Colonic mucosa (tissue), 4 donors: ENCODE data around the gene ERF. TPM values are rescaled to one million over a fixed set of nuclear protein-coding genes. Genes with fewer than 3 reads are reported as not detected.
"Not testable (repeated sequence)": the region's sequence is repeated elsewhere in the genome, so short reads cannot be mapped to it uniquely, and the experiment has no call there.

Experiments
- DNase-seq: peaks from one replicate; pipeline ENCODE4 v3.0.0-alpha.2; 2020
- H3K27ac ChIP-seq: fragments of 200-600 bp; one replicate; pipeline ENCODE4 v1.8.0; 2021
- H3K27me3 ChIP-seq: fragments of 200-600 bp; one replicate; pipeline ENCODE4 v1.8.0; 2021
- H3K36me3 ChIP-seq: fragments of 200-600 bp; one replicate; pipeline ENCODE4 v1.8.0; 2021
- H3K4me1 ChIP-seq: fragments of 200-600 bp; one replicate; pipeline ENCODE4 v1.8.0; 2021; ENCODE audit warnings: mild to moderate bottlenecking
- H3K4me3 ChIP-seq: fragments of 200-600 bp; one replicate; pipeline ENCODE4 v1.8.0; 2021
- H3K9ac ChIP-seq, 2 donors: one replicate each; pipeline ENCODE4 v1.7.0; 2013; ENCODE audit warnings: control low read depth in 2 of 2, low read depth in 2 of 2, low read length in 2 of 2
- H3K9me3 ChIP-seq: fragments of 200-600 bp; one replicate; pipeline ENCODE4 v1.8.0; 2021
- intact Hi-C: fragments of 100-400 bp; cut with DNase I; formaldehyde crosslinking; loops from one replicate; pipeline ENCODE4 v1.14.1; 2022
- total RNA-seq, 2 donors: library from RNA; stranded (reverse); fragmentation: NEBNext Ultra II Directional in 1 of 2; extraction: Animal tissue kit (Norgen Biotek cat#: 25700) in 1 of 2; gene quantifications; one replicate each; pipeline ENCODE4 v1.2.1, GENCODE V29; 2021
- TF ChIP-seq, protein P1 (sequence below): fragments of 200-600 bp; IDR thresholded peaks from one replicate; pipeline ENCODE4 v1.8.0; 2022; ENCODE audit warnings: antibody characterized with exemption, mild to moderate bottlenecking
- donor health status: healthy.
- donor health status: DM: no; HTN: no; CAD: no.
- donor health status: DM: no; HTN: no; CAD: no.

Gene ERF
- total RNA-seq, 2 donors from 2014 or later, result 46.7 to 57.3 TPM

DNA sequence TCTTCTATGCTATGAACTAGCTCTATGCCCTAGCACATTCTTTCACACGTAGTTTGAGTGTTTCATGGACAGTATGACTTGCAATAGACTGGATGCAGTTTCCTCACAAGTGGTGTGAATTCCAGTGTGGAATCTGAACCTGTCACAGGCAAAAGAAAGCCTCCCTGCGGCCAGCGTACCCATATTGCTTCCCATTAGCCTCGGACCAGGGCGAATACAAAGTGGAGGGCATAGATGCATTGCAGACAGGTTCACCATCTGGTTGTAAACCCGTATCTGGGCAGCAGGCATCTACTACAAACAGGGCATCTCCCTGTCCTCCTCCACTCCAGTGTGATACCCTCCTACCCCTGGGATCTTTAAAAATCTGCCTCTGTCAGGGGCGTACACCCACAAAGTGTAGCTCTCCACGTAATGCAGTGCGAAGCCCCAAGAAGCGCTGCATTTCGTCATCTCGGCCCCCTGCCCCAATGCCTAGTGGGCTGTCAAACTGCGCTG is 12.8 kb upstream of the ERF start:
- Histone ChIP-seq H3K9me3 (no peaks in the 10 kb centered on the region), H3K4me3 (peak overlapping the region; percentile 48), H3K4me1 (peaks cover 14% of the 10 kb centered on the region), H3K27ac (peak overlapping the region; percentile 83), H3K36me3 (no peaks in the 10 kb centered on the region), H3K27me3 (no peaks in the 10 kb centered on the region), H3K9ac (peak overlapping the region; percentile 41 to 99)
- DNase-seq, result no peak
- intact Hi-C loops, result no loop called here
- TF ChIP-seq, protein P1, sequence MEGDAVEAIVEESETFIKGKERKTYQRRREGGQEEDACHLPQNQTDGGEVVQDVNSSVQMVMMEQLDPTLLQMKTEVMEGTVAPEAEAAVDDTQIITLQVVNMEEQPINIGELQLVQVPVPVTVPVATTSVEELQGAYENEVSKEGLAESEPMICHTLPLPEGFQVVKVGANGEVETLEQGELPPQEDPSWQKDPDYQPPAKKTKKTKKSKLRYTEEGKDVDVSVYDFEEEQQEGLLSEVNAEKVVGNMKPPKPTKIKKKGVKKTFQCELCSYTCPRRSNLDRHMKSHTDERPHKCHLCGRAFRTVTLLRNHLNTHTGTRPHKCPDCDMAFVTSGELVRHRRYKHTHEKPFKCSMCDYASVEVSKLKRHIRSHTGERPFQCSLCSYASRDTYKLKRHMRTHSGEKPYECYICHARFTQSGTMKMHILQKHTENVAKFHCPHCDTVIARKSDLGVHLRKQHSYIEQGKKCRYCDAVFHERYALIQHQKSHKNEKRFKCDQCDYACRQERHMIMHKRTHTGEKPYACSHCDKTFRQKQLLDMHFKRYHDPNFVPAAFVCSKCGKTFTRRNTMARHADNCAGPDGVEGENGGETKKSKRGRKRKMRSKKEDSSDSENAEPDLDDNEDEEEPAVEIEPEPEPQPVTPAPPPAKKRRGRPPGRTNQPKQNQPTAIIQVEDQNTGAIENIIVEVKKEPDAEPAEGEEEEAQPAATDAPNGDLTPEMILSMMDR, result no peak

DNA sequence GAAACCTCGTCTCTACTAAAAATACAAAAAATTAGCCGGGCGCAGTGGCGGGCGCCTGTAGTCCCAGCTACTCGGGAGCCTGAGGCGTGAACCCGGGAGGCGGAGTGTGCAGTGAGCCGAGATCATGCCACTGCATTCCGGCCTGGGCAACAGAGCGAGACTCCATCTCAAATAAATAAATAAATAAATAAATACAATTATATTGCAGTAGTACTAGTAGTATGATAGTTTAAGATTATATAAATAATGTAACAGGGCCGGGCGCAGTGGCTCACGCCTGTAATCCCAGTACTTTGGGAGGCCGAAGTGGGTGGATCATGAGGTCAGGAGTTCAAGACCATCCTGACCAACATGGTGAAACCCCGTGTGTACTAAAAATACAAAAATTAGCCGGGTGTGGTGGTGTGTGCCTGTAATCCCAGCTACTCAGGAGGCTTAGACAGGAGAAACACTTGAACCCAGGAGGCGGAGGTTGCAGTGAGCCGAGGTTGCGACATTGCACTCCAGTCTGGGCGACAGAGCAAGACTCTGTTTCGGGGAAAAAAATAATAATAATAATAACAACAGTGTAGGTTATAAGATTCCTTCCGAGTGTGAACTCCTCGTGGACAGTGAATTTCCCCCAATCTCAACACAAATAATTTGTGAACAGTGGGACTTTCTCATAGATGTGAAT is 12.1 kb upstream of the ERF start:
- H3K9ac ChIP-seq, result peak overlapping the region in 1 of 2 donors; percentile 99
- peaks cover 14% of the 10 kb centered on the region for H3K4me1 ChIP-seq
- H3K9me3 ChIP-seq, DNase-seq, intact Hi-C loops, H3K27ac ChIP-seq, H3K4me3 ChIP-seq, H3K27me3 ChIP-seq, H3K36me3 ChIP-seq: not testable (repeated sequence)

DNA sequence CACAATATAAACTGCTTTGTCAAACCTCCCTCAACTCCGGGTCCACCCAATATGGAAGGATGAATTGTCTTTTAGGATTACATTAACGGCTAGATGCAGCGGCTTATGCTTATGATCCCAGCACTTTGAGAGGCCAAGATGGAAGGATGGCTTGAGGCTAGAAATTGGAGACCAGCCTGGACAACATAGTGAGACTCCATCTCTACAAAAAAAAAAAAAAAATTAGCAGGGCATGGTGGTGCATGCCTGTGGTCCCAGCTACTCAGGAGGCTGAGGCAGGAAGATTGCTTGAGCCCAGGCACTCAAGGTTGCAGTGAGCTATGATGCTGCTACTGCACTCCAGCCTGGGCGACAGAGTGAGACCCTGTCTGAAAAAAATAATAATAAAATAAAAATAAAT is 11.2 kb upstream of the ERF start:
- peaks cover 13% of the 10 kb centered on the region for H3K4me1 ChIP-seq
- H3K27me3 ChIP-seq, H3K27ac ChIP-seq, H3K9ac ChIP-seq, H3K4me3 ChIP-seq, H3K36me3 ChIP-seq, intact Hi-C loops, DNase-seq, H3K9me3 ChIP-seq: not testable (repeated sequence)

DNA sequence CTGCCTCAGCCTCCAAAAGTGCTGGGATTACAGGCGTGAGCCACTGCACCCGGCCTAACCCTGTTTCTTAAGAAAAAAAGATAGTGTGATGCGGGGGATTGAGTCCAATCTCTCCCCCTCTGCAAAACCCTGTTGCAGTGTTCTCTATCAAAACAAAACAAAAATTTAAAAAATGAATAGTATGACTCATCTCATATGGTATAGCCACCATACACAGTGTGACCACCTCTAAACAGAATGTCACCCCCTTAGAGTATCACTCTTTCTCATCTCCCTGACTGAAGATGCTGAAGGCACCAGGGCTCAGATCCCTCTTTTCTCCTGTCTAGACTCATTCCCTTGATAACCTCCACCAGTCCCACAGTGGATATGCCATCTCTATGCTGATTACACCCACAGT is 6.8 kb upstream of the ERF start:
- Histone ChIP-seq H3K4me3 (no peak overlapping the region), H3K9ac (no peak overlapping the region), H3K9me3 (no peaks in the 10 kb centered on the region), H3K4me1 (no peaks in the 10 kb centered on the region), H3K36me3 (no peaks in the 10 kb centered on the region), H3K27me3 (no peaks in the 10 kb centered on the region), H3K27ac (no peak overlapping the region)
- intact Hi-C loops, result no loop called here
- no peak for DNase-seq
- TF ChIP-seq, protein P1, result no peak

DNA sequence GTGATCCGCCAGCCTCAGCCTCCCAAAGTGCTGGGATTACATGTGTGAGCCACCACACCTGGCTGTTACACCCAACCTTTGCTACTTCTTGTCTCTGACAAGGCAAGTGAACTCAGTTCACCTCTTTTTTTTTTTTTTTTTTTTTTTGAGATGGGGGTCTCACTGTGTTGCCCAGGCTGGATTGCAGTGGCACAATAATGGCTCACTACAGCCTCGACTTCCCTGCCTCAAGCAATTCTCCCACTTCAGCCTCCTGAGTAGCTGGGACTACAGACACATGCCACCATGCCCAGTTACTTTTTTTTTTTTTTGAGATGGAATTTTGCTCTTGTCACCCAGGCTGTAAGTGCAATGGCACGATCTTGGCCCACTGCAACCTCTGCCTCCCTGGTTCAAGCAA is 2.9 kb upstream of the ERF start:
- DNase-seq, H3K4me3 ChIP-seq, intact Hi-C loops, H3K4me1 ChIP-seq, H3K27ac ChIP-seq, H3K9me3 ChIP-seq, H3K9ac ChIP-seq, H3K36me3 ChIP-seq, H3K27me3 ChIP-seq: not testable (repeated sequence)

DNA sequence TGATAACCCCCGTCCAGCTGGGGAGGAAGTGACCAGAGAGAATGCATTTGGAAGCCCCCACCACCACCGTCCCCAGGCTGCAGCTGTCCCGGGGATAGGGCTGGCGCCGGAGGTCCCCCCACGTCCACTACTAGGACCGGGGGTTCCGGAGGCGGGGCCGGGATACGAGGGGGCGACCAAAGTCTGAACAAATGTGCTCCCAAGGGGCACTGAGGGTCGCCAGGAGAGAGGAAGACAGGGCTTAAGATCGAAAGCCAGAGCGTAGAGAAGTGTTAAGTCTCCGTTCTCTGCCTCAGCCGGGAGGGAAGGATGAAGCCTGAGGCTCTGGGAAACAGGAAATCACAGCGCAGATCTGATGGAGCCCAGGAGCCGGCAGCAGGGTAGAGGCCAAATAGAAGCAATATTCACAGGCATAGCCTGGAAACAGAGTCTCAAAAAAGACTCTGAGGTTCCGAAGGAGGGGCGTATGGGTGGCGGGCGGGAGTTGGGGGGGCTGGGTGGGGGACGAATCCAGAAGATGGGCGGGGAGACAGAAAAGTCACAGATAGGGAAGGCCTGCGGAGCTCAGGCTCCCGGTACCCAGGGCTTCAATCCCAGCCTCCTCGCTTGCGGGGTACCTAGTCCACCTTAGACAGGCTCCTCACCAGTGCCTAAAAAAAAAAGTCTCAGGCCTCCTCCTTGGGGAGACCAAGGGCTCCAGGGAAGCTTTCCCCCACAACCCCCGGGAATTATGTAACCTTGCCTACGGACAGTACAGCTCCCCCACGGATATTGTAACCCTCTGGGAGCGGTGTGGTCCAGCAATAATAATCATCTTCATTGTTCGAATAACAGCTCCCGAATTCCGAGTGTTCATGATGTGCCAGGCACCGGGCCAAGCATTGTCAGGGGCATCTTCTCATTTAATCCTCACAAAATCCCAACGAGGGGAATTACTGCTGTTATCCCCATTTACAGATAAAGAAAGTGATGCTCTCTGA is 1.1 kb upstream of the ERF start:
- peaks cover 10% of the 10 kb centered on the region for H3K4me1 ChIP-seq
- TF ChIP-seq, protein P1, result no peak
- no peaks in the 10 kb centered on the region for H3K27me3 ChIP-seq
- H3K9me3 ChIP-seq, result no peaks in the 10 kb centered on the region
- peak overlapping the region; percentile 93 for H3K27ac ChIP-seq
- DNase-seq, result peak; percentile 47
- no peaks in the 10 kb centered on the region for H3K36me3 ChIP-seq
- peak overlapping the region; percentile 86 for H3K4me3 ChIP-seq
- peak overlapping the region; percentile 74 to 88 for H3K9ac ChIP-seq
- intact Hi-C loops, result no loop called here
